HG03558 (cell line): ENCODE measurements around the gene IKZF2.

Experiments
- ATAC-seq: cut with Tn5 transposase; IDR thresholded peaks from one replicate; pipeline ENCODE4 v1.9.1; 2021; ENCODE audit warnings: moderate number of reproducible peaks; ENCODE audit not compliant: unreplicated experiment; ENCODE audit errors: extremely low read depth

Gene IKZF2

DNA sequence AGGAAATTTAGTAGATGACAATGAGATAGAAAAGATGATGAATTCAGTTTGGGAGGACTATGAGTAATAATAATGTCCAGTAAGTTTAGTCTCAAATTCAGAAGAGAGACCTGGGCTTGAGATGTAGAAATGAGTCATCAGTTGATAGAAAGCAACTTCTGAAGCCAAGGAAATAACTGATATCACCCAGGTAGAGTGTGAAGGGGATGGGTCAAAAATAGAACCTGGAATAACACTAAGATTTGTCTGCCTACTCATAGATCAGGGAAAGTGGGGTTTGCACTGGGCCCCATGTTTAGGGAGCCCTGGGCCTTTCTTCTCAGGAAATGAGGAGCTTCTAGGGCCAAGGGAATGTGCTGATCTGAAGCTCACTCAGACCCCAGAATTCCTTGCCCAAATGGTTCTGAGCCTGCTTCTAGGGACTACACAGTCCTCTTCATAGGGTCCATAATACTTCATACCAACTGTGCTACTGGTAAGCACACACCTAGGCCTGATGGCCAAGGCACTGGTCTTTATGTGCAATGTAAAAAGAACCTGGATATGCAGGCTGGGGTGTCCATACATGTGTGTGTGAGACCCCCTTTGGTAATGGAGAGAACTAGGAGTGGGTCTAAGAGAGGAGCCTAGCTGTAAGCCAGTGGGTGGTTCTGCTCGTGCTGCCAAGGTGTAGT is 141.2 kb downstream of the IKZF2 start:
- ATAC-seq, result no peak

DNA sequence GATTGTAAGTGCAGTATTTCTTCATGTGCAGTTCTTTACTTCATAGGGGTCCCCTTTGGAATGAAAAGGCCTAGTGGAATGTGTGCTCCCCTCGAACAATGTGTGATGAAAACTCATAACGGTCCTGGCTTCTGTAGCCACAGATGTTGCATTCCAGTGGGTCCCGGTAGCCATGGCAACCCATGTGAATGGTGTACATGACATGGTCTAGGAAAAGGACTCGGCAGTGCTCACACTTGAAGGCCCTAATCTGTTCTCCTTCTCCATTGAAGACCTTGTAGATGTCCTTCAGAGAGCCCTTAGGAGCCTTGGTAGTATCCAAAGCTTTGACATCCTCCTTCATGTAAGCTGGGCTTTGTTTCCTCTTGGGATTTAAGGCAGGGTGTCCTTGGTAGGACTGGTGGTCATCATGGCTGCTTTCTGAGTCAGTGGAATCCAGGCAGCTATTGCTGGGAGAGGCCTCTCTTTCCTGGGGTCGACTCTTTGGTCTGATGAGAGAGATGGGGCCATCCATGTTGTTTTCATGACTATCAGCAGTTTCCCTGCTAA is 144.0 kb downstream of the IKZF2 start:
- no peak for ATAC-seq

GRCh38 chr2:213004197-213004821 is 147.1 kb downstream of the IKZF2 start:
- no peak for ATAC-seq

DNA sequence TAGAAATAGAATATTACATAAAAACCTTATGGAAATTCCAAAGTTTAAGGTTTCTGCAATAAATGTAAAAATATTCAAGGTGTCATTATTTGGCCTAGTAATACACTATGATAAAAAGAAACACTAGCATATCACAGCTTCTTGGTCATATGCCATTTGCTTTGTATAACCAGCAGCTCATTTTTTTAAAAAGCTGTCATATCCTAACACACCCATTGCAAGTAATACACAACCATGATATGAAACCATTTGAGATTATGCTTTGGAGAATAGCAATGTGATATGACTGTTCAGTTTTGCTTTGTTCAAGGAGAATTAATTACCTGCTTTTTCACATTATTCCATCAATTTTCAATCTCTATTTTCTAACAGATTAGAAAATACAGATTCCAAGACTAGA is 149.0 kb downstream of the IKZF2 start:
- ATAC-seq, result no peak

- no peak for ATAC-seq
Measured at GRCh38 chr2:213001297-213001910, 150.0 kb downstream of the IKZF2 start.

DNA sequence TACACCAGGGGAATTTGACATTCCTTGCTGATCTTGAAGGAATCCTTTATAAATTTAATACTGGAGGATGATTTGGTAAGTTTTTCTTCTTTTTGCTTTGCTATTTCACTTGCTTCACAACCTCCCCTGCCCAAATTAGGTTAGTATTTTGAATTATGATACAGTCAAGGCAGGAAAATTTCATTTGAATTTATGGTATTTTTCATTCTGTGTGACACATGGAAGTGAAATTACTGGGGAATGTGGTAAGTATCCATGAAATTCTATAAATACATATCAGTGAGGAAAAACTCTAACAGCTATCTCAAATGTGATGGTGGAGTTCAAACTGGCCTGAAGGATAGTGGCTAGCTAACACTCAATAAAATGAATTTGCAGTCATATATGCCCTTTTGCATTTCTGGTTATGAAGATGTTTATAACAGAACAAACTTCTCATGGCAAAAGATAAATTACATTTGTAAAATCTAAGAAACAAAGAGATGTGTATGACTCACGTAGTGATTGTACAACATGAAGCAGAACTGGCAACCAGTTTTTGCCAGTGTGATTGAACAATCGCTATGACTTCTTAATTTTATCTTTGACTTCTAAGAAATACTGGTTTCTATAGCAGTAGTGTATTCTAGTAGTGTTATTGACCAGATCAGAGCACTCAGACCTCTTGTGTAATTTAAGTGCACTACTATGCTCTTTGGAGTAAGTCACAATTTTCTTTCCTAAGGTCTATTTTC is 152.6 kb downstream of the IKZF2 start:
- no peak for ATAC-seq

DNA sequence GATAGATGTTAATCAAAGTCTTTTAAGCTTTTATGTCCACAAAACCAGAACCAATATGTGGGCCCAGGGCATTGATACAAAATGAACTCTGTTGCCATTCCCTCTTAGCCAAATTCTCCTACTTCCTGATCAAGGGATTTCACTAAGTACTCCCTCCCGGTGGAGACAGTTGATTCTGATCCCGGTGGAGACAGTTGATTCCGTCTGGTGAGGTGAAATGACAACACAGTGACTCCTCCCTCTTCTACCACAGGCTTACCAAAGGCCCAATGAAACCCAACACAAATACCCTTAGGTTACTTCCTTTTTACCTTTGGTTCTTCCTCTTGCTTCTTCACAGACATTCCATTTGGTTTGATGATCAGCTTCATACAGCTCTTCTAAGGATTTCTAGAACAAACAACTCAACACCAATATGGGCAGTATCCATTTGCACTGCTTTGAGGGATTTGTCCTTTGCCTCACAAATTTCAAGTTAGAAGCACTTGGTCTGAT is 153.8 kb downstream of the IKZF2 start:
- ATAC-seq, result no peak

- ATAC-seq, result no peak
Measured at GRCh38 chr2:212995920-212996319, 155.5 kb downstream of the IKZF2 start.

DNA sequence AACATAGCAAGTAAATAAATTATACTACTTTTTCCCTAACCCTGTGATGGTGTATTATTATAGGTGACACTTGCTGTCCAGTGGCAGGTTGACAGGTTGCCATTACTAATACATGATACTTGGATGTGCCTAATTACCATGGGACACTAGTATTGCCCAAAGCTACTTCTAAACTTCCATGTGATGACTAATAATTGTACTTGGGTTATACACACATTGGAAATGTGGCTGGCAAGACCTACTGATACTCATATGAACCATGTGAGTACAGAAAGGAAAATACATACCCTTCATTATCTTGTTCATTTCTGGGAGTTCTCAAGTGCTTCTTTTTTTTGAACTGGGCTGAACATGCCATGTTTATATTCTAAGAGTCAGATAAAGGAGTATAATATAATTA is 156.4 kb downstream of the IKZF2 start:
- no peak for ATAC-seq

GRCh38 chr2:212991120-212991519 is 160.3 kb downstream of the IKZF2 start:
- peak; percentile 56 for ATAC-seq

GRCh38 chr2:212990697-212991096 is 160.7 kb downstream of the IKZF2 start:
- ATAC-seq, result peak; percentile 59

DNA sequence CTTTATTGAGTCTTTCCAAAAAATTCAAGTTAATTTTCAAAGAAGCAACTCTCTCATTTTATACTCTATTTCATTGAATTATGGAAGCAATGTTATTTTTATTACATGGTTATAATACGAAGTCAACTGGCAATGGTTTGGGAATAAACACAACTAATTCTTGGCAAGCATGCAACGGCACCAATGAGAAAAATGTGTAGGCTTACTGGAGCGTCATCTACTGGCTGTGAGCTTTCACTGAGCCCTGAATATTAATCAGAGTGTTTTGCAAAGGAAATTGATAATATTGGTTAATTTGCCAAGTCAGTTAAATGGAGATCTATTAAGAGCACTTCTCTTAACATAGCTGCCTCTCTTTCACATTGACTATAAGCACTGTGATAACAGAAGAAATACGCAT is 163.9 kb downstream of the IKZF2 start:
- no peak for ATAC-seq

GRCh38 chr2:212984129-212984528 is 167.3 kb downstream of the IKZF2 start:
- ATAC-seq, result no peak

DNA sequence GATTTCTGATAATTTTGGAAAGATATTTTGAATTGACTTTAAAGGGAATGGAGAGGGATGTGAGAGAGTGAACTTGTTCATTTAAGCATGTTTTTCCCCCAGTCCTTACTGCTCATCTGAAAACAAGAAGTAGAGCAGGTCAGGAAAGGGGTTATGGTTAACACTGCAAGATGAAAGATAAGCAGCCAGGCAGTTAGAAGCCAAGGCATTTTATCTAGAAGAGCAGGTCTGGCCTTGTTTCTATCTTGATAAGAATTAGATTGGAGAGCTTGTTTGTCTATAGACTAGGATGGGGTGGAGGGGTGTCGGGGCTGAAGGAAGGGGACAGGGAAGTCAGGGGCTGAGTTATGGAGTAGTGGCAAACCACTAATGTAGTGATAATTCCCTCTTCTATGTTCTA is 171.6 kb downstream of the IKZF2 start:
- ATAC-seq, result no peak

- no peak for ATAC-seq
Measured at GRCh38 chr2:212979046-212979612, 172.3 kb downstream of the IKZF2 start.

- no peak for ATAC-seq
Measured at GRCh38 chr2:212977152-212977551, 174.3 kb downstream of the IKZF2 start.

- no peak for ATAC-seq
Measured at GRCh38 chr2:212975333-212975732, 176.1 kb downstream of the IKZF2 start.

DNA sequence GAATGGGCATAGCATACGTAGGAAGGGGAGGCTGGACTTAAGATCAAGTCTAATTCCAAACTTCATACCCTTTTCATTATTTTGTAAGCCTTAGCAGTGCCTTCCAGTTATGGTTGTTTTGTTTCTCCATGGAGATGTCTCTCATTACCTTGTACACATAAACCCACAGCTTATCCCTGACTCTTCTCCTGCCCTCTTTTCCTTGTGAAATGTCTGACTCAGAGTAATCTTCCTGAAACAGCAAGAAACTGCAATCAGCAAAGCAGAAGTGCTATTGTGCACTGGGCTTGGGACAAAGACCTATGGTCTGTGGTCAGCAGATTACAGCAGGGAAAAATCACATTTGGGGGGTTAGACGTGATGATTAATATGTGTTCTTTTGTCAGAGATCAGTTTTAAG is 176.7 kb downstream of the IKZF2 start:
- no peak for ATAC-seq

GRCh38 chr2:212973347-212973746 is 178.1 kb downstream of the IKZF2 start:
- no peak for ATAC-seq

DNA sequence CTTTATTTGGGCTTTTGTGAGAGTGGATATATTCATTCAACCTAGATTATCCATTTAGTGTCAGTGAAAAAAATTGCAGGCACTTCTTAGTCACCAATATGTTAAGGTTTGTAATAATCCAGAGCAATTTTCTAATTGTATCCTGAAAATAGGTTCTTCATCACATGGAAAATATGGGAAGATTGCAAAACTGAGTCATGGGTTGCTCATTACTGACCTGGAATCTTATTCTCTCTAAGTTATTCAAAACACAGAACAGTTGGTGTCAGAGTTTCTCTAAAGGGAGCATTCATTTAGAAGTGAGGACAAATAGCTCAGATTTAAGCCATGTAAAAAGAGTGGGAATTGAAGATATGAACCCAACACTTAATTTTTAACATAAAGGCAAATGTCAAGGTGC is 181.3 kb downstream of the IKZF2 start:
- no peak for ATAC-seq
